HEK293 (cell line): ENCODE results near the gene PLEKHB2.
"Not testable (repeated sequence)": the region's sequence is repeated elsewhere in the genome, so short reads cannot be mapped to it uniquely, and the experiment has no call there.

ENCODE experiments used
- ZFP41 ChIP-seq: fragments of 450-650 bp; formaldehyde crosslinking; IDR thresholded peaks from 2 replicates; pipeline ENCODE4 v1.5.1; 2016; ENCODE audit warnings: missing biosample characterization, missing genetic modification characterization, borderline replicate concordance
- ZNF544 ChIP-seq: fragments of 450-650 bp; formaldehyde crosslinking; IDR thresholded peaks from 2 replicates; pipeline ENCODE4 v1.5.0; 2017; ENCODE audit warnings: missing biosample characterization, missing genetic modification characterization
- ZNF768 ChIP-seq: fragments of 450-650 bp; formaldehyde crosslinking; IDR thresholded peaks from 2 replicates; pipeline ENCODE4 v1.5.1; 2018; ENCODE audit warnings: missing biosample characterization, mild to moderate bottlenecking, missing genetic modification characterization
- TF ChIP-seq, protein P1 (sequence below): fragments of 450-650 bp; formaldehyde crosslinking; conservative IDR thresholded peaks from 2 replicates; pipeline ENCODE4 v1.5.1; 2016; ENCODE audit warnings: low read depth, missing biosample characterization, missing genetic modification characterization
- TF ChIP-seq, protein P2 (sequence below): fragments of 450-650 bp; formaldehyde crosslinking; IDR thresholded peaks from 2 replicates; pipeline ENCODE4 v1.5.1; 2016; ENCODE audit warnings: missing biosample characterization, missing genetic modification characterization

DNA sequence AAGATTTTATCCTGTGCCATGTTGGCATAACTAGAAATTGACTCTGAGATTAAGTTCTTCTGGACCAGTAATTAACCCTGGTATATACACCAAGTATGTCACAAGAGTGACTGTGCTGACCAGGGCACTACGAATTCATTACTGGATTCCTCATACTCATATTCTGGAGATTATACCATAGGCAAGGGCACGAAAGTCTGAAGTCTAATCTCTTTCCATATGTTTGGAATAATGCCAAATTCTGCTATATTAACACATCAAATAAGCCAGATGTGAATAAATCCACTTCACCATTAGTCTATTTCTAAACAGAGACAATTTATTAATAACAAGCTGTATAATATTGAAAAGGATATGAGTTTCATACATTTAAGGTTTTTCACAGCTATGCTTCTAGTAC, 91.0 kb downstream of the PLEKHB2 start:
- TF ChIP-seq ZFP41; ZNF768; ZNF544 (tag by site-specific recombination): not testable (repeated sequence)
- TF ChIP-seq, protein P1, sequence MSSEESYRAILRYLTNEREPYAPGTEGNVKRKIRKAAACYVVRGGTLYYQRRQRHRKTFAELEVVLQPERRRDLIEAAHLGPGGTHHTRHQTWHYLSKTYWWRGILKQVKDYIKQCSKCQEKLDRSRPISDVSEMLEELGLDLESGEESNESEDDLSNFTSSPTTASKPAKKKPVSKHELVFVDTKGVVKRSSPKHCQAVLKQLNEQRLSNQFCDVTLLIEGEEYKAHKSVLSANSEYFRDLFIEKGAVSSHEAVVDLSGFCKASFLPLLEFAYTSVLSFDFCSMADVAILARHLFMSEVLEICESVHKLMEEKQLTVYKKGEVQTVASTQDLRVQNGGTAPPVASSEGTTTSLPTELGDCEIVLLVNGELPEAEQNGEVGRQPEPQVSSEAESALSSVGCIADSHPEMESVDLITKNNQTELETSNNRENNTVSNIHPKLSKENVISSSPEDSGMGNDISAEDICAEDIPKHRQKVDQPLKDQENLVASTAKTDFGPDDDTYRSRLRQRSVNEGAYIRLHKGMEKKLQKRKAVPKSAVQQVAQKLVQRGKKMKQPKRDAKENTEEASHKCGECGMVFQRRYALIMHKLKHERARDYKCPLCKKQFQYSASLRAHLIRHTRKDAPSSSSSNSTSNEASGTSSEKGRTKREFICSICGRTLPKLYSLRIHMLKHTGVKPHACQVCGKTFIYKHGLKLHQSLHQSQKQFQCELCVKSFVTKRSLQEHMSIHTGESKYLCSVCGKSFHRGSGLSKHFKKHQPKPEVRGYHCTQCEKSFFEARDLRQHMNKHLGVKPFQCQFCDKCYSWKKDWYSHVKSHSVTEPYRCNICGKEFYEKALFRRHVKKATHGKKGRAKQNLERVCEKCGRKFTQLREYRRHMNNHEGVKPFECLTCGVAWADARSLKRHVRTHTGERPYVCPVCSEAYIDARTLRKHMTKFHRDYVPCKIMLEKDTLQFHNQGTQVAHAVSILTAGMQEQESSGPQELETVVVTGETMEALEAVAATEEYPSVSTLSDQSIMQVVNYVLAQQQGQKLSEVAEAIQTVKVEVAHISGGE (tag by site-specific recombination), result not testable (repeated sequence)
- TF ChIP-seq, protein P2, sequence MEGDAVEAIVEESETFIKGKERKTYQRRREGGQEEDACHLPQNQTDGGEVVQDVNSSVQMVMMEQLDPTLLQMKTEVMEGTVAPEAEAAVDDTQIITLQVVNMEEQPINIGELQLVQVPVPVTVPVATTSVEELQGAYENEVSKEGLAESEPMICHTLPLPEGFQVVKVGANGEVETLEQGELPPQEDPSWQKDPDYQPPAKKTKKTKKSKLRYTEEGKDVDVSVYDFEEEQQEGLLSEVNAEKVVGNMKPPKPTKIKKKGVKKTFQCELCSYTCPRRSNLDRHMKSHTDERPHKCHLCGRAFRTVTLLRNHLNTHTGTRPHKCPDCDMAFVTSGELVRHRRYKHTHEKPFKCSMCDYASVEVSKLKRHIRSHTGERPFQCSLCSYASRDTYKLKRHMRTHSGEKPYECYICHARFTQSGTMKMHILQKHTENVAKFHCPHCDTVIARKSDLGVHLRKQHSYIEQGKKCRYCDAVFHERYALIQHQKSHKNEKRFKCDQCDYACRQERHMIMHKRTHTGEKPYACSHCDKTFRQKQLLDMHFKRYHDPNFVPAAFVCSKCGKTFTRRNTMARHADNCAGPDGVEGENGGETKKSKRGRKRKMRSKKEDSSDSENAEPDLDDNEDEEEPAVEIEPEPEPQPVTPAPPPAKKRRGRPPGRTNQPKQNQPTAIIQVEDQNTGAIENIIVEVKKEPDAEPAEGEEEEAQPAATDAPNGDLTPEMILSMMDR (tag by site-specific recombination), result not testable (repeated sequence)
